ENCODE data around the gene UGT1A5.

The UGT1A5 gene

GRCh38 chr2:233758141-233758540, 45.4 kb downstream of the UGT1A5 start:
- peaks cover 9% of the 10 kb centered on the region for H3K4me1 ChIP-seq (ENCODE audit: insufficient read depth, poor library complexity, severe bottlenecking)
- no peak overlapping the region for H3K4me3 ChIP-seq (ENCODE audit: severe bottlenecking)
- TF ChIP-seq CTCF (IDR thresholded peaks at IDR 0.05; ENCODE audit: poor library complexity, severe bottlenecking): no peak
- H3K9me3 ChIP-seq (ENCODE audit: severe bottlenecking): no peaks in the 10 kb centered on the region
- H3K27me3 ChIP-seq (ENCODE audit: insufficient read depth, poor library complexity, severe bottlenecking): no peaks in the 10 kb centered on the region
- no peak overlapping the region for H3K27ac ChIP-seq (ENCODE audit: poor library complexity, severe bottlenecking)
- no peaks in the 10 kb centered on the region for H3K36me3 ChIP-seq (ENCODE audit: low read depth)
- ATAC-seq (ENCODE audit: low read depth) (no peak), DNase-seq (ENCODE audit: low spot score) (no peak)

GRCh38 chr2:233758849-233759248, 46.1 kb downstream of the UGT1A5 start:
- ATAC-seq (ENCODE audit: low read depth) (no peak), DNase-seq (ENCODE audit: low spot score) (no peak)
- no peak overlapping the region for H3K27ac ChIP-seq (ENCODE audit: poor library complexity, severe bottlenecking)
- no peak overlapping the region for H3K4me3 ChIP-seq (ENCODE audit: severe bottlenecking)
- peaks cover 9% of the 10 kb centered on the region for H3K4me1 ChIP-seq (ENCODE audit: insufficient read depth, poor library complexity, severe bottlenecking)
- H3K9me3 ChIP-seq (ENCODE audit: severe bottlenecking): no peaks in the 10 kb centered on the region
- TF ChIP-seq CTCF (IDR thresholded peaks at IDR 0.05; ENCODE audit: poor library complexity, severe bottlenecking): no peak
- H3K27me3 ChIP-seq (ENCODE audit: insufficient read depth, poor library complexity, severe bottlenecking): no peaks in the 10 kb centered on the region
- H3K36me3 ChIP-seq (ENCODE audit: low read depth): no peaks in the 10 kb centered on the region

- H3K4me1 ChIP-seq (ENCODE audit: insufficient read depth, poor library complexity, severe bottlenecking): peaks cover 13% of the 10 kb centered on the region
- H3K9me3 ChIP-seq (ENCODE audit: severe bottlenecking): no peaks in the 10 kb centered on the region
- H3K27ac ChIP-seq (ENCODE audit: poor library complexity, severe bottlenecking): no peak within 1 kb of the TSS
- DNase-seq (ENCODE audit: low spot score) (no peak), ATAC-seq (ENCODE audit: low read depth) (no peak)
- H3K4me3 ChIP-seq (ENCODE audit: severe bottlenecking): no peak within 1 kb of the TSS
- TF ChIP-seq CTCF (IDR thresholded peaks at IDR 0.05; ENCODE audit: poor library complexity, severe bottlenecking): no peak
- H3K27me3 ChIP-seq (ENCODE audit: insufficient read depth, poor library complexity, severe bottlenecking): no peaks in the 10 kb centered on the region
- no peaks in the 10 kb centered on the region for H3K36me3 ChIP-seq (ENCODE audit: low read depth)
Observed at GRCh38 chr2:233760043-233760442, 47.3 kb downstream of the UGT1A5 start, which contains the start of gene UGT1A1. UGT1A1 (plus strand) TSS chr2:233760270; CDS start chr2:233760288, 18 bp downstream.

GRCh38 chr2:233761040-233761769, 48.5 kb downstream of the UGT1A5 start:
- H3K4me3 ChIP-seq (ENCODE audit: severe bottlenecking): no peak overlapping the region
- H3K4me1 ChIP-seq (ENCODE audit: insufficient read depth, poor library complexity, severe bottlenecking): peaks cover 13% of the 10 kb centered on the region
- TF ChIP-seq CTCF (IDR thresholded peaks at IDR 0.05; ENCODE audit: poor library complexity, severe bottlenecking): no peak
- no peaks in the 10 kb centered on the region for H3K36me3 ChIP-seq (ENCODE audit: low read depth)
- H3K27ac ChIP-seq (ENCODE audit: poor library complexity, severe bottlenecking): no peak overlapping the region
- H3K27me3 ChIP-seq (ENCODE audit: insufficient read depth, poor library complexity, severe bottlenecking): no peaks in the 10 kb centered on the region
- ATAC-seq (ENCODE audit: low read depth) (peak; percentile 73), DNase-seq (ENCODE audit: low spot score) (no peak)
- H3K9me3 ChIP-seq (ENCODE audit: severe bottlenecking): no peaks in the 10 kb centered on the region

- TF ChIP-seq CTCF (IDR thresholded peaks at IDR 0.05; ENCODE audit: poor library complexity, severe bottlenecking): no peak
- Histone ChIP-seq H3K27ac (ENCODE audit: poor library complexity, severe bottlenecking) (no peak overlapping the region), H3K27me3 (ENCODE audit: insufficient read depth, poor library complexity, severe bottlenecking) (no peaks in the 10 kb centered on the region), H3K4me3 (ENCODE audit: severe bottlenecking) (no peak overlapping the region), H3K9me3 (ENCODE audit: severe bottlenecking) (no peaks in the 10 kb centered on the region), H3K4me1 (ENCODE audit: insufficient read depth, poor library complexity, severe bottlenecking) (peaks cover 13% of the 10 kb centered on the region), H3K36me3 (ENCODE audit: low read depth) (no peaks in the 10 kb centered on the region)
- no peak for DNase-seq (ENCODE audit: low spot score)
- no peak for ATAC-seq (ENCODE audit: low read depth)
Observed at GRCh38 chr2:233764264-233764663, 51.6 kb downstream of the UGT1A5 start.
